Right ventricle myocardium inferior (tissue), 1 donor: ENCODE data around the gene EGFR. TPM values are rescaled to one million over a fixed set of nuclear protein-coding genes. Genes with fewer than 3 reads are reported as not detected.

Experiments
- ATAC-seq: fragments of 200-7000 bp; cut with Tn5 transposase; one replicate; pipeline ENCODE4 v1.9.1; 2020; ENCODE audit warnings: mild to moderate bottlenecking, moderate library complexity
- DNase-seq: peaks from one replicate; pipeline ENCODE4 v3.0.0; 2021; ENCODE audit errors: missing footprints
- intact Hi-C: fragments of 100-400 bp; cut with DNase I; formaldehyde crosslinking; loops from one replicate; pipeline ENCODE4 v1.11.0; 2022
- total RNA-seq: library from RNA; stranded (reverse); fragmentation: NEBNext Ultra II Directional; extraction: Animal tissue kit (Norgen Biotek cat#: 25700); gene quantifications from one replicate; pipeline ENCODE4 v1.2.1, GENCODE V29; 2021
- donor health status: DM: no; HTN: yes; CAD: no; lungs with severe emphysema.

EGFR gene
- total RNA-seq, 1 donor from 2014 or later = 11.4 TPM

- no peak for ATAC-seq
- intact Hi-C loops = no loop called here
- no peak for DNase-seq
Observed at GRCh38 chr7:55230014-55230413, 211.2 kb downstream of the EGFR start.

DNA sequence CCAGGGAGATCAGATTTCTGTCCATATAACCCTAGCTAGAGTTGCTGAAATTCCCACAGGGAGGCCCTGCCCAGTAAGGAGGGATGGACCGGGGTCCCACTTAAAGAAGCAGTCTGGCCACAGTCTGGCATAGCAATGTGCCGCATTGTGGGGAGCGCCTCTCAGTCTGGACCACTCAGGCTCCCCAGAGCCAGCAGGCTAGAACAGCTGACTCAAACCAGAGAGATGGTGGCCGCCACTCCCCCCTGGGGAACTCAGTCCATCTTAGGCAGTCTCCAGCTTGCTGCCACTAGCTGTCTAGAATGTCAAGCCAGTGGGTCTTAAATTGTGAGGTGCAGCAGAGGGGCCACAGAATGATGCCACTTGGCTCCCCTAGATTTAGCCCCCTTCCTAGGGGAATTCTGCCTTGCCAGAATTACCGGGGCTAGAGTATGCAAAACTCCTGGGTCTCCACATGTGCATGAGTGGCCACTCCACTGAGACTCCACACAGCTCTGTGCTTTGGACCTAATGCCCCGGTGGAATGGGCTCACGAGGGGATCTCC lies 213.0 kb downstream of the EGFR start:
- ATAC-seq (no peak), DNase-seq (no peak)
- intact Hi-C loops = no loop called here

DNA sequence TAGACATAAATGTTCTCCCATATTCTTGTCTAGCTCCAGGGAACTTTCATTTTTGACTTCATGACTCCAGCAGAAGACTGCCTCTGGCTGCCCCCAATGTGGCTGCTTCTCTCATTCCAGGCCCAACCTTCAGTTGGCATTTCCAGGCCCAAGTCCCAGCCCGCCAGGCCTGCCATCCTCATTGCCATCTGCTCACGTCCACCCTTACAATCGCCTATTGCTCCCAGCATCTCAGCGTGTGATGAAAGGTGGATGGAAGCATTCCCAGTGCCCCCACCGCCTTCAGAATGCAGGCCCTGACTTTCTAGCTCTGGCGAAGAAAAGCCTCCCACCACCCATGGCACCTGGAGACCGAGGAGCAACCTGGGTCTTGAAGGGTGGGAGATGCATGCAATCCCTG lies 214.2 kb downstream of the EGFR start:
- no peak for ATAC-seq
- no peak for DNase-seq
- intact Hi-C loops = no loop called here

GRCh38 chr7:55234408-55234807 lies 215.6 kb downstream of the EGFR start:
- DNase-seq = no peak
- ATAC-seq = no peak
- intact Hi-C loops = no loop called here

DNA sequence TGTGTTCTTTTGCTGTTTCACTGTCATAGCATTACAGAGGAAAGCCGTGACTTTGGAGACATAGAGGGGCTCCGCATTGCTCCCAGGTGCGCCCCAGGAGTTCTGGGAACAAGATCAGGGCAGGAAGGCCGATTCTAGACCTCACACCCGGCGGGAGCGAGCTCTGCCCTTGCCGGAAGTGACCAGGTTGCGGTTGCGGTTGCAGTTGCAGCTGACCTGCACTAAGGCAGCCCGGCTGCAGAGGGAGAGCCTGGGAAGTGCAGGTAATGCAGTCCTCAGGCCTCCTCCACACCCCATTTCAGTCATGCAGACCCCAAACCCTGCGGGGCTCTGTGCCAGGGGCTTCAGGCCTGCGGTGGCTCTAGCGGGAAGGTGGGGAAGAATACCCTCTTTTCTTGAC lies 216.3 kb downstream of the EGFR start:
- ATAC-seq (no peak), DNase-seq (no peak)
- intact Hi-C loops = no loop called here

DNA sequence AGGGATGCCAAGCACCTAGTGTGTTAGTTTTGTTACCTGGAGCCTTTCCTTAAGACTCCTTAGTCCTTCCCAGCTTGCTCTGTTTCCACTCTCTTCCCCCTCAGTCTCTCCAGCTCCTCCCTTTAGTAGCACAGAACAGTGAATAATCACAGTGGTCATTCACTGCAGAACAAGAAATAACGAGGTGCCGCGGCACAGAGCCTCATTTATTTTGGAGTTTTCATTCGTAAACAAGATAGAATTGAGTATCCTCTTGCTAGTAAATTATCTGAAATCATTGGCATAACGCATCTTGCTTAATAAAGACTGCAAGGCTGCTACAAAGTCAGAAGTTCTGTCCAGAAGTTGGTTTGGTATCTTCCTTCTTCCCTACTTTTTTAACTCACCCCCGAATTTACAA lies 217.0 kb downstream of the EGFR start:
- DNase-seq = no peak
- intact Hi-C loops = no loop called here
- ATAC-seq = no peak

DNA sequence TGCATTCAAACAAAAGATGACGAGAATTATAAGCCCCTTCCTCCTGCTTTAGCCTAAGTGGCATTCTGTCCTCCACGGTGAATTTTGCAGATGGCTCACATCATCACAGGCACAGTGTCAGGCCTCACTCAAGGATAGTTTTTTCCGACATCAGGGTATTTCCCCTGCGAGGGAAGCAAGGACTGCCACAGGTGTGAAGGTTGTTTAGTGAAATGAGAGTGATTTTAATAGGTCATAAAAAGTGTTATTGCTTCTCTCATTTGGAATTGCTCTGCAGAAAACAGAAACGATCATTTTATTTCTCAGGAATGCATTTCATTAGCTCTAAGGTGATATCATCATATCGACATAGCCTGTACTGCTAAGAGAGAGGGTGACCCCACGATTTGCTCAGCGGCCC lies 217.7 kb downstream of the EGFR start:
- DNase-seq (no peak), ATAC-seq (no peak)
- intact Hi-C loops = no loop called here

- intact Hi-C loops = no loop called here
- DNase-seq (no peak), ATAC-seq (no peak)
Observed at GRCh38 chr7:55237156-55237893, 218.5 kb downstream of the EGFR start.

DNA sequence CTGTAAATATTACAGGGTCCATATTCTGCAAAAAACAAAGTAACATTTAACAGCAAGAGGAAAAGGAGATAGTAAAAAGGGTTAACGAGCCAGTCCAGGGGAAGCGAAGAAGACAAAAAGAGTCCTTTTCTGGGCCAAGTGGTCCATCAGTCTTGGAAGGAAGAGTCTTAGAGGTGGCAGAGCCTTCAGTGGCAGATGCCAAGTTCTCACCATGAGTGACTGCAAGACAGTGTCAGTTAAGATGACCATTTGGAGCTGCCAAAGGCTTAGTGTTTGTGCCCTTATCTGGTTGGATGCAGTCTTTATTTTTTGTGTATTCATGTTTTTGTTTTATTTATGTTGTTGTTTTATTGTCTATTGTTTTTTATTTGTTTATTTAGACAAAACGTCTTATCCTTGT lies 220.6 kb downstream of the EGFR start:
- DNase-seq (no peak), ATAC-seq (no peak)
- intact Hi-C loops = no loop called here

- DNase-seq (no peak), ATAC-seq (no peak)
- intact Hi-C loops = no loop called here
Observed at GRCh38 chr7:55240418-55241142, 221.8 kb downstream of the EGFR start.

DNA sequence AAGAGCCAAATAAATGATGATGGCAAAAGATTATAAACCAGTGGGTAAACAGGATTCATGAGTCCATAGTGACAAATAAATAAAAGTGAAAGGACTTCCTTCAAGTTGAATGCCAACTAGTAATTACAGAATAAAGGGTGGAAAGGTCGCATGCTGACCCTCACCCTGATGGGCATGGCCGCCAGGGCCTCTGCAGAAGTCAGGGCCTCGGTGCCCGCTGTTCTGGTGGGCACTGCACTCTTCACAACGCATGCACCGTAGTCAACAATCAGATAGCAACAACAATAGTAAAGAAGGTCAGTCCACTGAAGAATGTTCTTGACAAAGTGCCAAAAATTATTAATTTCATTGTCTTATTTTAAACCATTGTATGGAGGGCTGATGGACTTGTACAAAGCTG lies 223.1 kb downstream of the EGFR start:
- intact Hi-C loops = no loop called here
- ATAC-seq (no peak), DNase-seq (no peak)

DNA sequence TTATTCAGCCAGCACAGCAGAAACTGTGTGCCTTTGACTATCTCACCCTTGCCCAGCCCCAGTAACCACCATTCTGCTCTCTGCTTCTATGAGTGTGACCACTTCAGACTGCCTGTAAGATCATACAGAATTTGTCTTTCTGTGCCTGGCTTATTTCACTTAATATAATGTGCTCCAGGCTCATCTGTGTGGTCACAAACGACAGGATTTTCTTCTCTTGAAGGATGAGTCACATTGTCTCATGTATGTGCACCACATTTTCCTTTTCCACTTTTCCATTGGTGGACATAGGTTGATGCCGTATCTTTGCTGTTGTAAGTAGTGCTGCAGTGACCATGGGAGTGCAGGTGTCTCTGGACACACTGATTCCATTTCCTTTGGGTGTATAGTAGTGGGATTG lies 223.8 kb downstream of the EGFR start:
- intact Hi-C loops = no loop called here
- DNase-seq = no peak
- no peak for ATAC-seq

DNA sequence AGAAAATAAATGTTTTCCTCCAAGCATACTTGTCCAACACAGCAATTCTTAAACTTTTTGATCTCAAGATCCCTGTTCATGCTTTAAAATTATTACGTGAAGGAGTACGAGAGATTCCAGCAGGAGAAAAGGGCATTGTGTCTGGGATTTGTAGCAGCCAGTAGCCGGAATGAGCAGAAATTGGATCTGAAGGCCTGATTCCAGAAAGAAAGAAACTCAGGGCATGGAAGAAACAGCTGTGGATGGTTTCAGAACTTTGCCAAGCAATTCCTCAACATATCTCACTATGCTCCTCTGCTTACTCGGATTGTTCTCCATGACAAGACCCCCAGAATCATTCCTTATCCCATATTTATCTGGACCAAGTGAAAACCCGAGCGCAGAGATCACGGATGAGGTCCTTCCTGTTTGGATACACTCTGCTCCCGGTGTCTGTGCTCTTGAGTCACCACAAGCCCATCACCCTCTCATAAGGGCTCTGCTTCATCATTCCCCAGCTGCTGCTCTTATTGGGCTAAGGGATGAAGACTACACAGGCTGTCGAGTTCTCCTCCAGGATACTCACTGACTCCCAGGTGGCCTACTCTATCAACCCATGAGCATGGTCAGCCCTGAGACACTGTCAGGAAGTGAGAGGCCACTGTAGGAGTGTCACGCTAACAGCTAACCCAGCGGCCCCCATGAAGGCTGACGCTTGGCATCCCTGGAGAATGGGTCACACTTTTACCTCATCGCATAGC lies 225.4 kb downstream of the EGFR start:
- no peak for DNase-seq
- intact Hi-C loops = no loop called here
- no peak for ATAC-seq

DNA sequence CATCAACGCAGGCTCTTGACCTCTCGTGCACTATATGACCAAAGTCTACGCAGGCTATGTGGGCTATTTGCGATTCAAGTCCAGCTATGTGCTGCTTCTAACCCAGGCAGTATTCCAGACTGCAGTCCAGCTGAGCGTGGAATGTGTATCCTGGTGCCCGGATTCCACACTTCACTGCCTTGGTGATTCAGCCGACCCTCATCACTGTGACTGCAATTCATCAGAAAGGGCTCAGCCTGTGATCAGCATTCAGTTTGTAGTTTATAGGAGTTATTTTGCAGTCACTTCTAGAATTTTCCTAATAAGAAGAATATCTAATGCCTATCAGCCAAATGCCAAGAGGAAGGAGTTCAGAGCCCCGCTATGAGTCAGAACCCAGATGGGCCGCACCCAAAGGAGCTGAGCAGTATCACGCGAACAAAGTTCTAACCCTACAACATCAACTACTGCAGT lies 226.5 kb downstream of the EGFR start:
- no peak for ATAC-seq

DNA sequence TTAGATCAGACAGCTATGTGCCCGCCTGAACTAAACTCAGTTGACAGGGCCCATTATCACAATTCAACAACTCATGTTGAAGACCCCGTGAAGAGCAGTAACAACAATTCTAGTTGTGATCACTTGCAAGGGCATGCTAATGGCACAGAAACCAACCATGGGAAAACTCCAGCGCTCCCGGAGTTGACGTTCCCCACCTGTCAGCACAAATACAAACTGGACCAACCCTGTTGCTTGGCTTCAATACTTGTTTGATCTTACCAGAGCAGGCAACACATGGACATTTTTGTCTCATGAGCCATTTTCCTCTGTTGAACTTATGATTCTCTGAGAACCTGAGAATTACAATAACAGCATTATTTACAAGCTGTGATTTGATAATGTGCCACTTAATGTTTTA lies 227.4 kb downstream of the EGFR start:
- DNase-seq (no peak), ATAC-seq (no peak)
- intact Hi-C loops = no loop called here

More for the DNA sequence above, 226.5 kb downstream of the EGFR start:
- DNase-seq = no peak
- intact Hi-C loops = no loop called here

DNA sequence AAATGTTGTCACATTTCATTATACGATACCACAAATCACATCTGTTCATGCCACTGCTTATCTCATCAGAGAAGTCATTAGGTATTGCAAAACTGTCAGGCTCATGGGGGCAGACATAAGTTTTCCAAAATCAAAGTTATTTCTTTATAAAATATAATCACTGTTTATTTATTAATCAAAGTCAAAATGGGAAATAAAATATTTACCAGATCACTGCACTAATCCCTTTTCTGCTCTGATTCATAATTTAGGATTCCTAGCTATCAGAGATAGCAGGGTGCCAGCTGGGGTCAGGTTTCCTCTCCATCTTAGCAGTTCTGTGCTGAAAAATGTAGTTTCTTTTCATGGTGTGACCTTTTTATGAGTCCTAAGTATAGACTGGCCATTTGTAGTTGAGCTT lies 228.6 kb downstream of the EGFR start:
- ATAC-seq (no peak), DNase-seq (no peak)
- intact Hi-C loops = no loop called here

- intact Hi-C loops = no loop called here
- ATAC-seq (no peak), DNase-seq (no peak)
Observed at GRCh38 chr7:55248526-55248925, 229.7 kb downstream of the EGFR start.

GRCh38 chr7:55249332-55249731 lies 230.5 kb downstream of the EGFR start:
- no peak for ATAC-seq
- no peak for DNase-seq
- intact Hi-C loops = no loop called here

DNA sequence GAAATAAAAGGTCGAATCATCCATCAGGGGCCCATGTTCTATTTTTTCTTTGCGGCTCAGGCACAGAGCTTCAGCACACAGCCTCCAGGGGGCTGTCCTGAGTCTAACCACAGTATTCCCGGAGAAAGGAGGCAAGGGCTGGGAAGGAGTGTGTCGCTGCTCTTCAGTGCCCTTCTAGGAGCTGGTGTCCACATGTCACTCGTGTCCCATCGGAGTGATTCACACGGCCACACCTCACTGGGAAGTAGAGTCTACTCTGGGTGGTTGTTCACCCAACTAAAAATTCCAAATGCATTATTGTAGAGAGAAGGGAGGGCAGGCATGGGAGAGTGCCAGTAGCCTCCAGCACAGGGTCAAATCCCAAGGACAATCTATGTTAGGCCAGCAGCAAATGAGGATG lies 231.5 kb downstream of the EGFR start:
- no peak for ATAC-seq

More for the DNA sequence above, 231.5 kb downstream of the EGFR start:
- DNase-seq = no peak
- intact Hi-C loops = loop anchor here (10.0 kb wide), 2 partner anchors 116 to 196 kb away; no protein-coding TSS in a partner anchor
